Dermis blood vessel endothelial cell (primary cell): ENCODE measurements around the gene PGAM1. TPM values are rescaled to one million over a fixed set of nuclear protein-coding genes. Genes with fewer than 3 reads are reported as not detected.
"Not testable (repeated sequence)": the region's sequence is repeated elsewhere in the genome, so short reads cannot be mapped to it uniquely, and the experiment has no call there.

Source experiments
- DNase-seq: peaks from one replicate; pipeline ENCODE4 v3.0.0; 2010
- total RNA-seq: library from RNA; depleted of rRNA; stranded (reverse); fragments of >200 nt; gene quantifications from 2 replicates; pipeline ENCODE4 v1.2.3, GENCODE V29; 2014

PGAM1 gene
- total RNA-seq, 1 donor from 2014 or later: 218 TPM

DNA sequence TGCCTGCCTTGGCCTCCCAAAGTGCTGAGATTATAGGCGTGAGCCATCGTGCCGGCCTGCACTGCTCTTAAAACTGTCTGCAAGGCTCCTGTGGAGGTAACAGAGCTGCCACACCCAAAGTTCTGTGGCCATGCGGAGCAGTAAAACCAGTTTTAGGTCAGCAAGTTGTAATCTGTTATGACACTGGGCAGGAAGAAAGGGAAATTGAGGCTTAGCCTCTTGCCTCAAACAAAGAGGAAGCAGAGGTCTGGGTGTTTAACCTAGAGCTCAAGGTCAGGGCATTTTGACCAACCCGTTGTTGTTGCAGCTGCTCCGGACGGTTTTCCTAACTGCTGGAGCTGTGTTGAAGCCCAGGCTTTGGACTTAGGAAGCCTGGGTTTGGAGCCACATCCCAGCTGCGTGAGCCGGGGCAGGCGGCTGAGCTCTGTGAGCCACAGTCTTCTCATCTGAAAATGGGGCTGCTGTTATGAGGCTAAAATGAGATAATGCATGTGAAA, 17.4 kb upstream of the PGAM1 start:
- no peak for DNase-seq

DNA sequence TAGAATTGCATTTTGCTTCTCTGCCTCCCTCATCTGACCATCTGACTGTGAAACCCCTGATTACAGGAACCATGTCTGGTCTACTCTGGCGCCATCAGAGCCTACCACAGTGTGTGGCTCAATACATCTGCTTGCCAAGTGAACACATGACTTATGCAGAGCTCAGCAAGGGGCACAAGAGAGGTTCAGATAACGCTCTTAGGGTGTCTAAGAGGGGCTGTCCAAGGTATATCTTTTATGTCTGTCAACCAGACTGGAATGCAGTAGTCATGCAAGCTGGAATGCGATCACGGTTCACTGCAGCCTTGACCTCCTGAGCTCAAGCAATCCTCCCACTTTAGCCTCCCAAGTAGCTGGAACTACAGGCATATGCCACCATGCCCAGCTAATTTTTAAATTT, 14.6 kb upstream of the PGAM1 start:
- DNase-seq: no peak

DNA sequence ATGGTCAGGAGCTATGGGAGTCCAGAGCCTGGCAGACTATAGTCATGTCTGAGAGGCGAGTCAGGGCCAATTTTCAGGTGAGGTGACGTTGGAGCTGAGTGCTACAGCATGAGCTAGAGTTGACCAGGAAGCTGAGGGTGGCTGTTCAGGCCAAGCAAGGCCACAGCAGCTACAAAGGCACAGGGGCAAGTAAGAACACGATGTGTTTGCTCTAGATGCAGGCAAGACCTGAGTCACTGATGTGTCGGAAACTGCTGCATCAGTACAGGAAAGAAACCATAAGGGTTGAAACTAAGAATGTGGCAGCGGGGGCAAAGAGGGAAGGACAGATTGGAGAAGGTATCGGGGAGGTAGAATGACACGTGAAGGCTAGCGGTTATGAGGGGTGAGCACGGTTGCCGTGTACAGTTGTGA, 13.1 kb upstream of the PGAM1 start:
- peak; percentile 41 for DNase-seq

DNA sequence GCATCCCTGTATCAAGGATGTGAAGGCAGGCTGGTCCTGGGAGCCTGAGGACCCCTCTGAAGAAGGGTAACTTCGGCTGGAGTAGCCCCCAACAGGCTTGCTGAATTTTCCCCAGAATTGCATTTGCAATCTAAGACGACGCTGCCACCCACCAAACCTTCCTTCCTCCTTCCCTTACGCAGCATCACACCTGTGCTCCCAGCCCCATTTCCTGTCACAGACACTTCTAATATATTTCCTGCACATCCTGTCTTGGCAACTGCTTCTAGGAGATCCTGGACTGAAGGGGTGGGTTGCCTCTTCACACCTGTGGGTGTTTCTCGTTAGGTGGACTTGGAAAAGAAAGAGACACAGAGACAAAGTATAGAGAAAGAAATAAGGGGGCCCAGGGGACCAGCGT, 9.4 kb upstream of the PGAM1 start:
- no peak for DNase-seq

DNA sequence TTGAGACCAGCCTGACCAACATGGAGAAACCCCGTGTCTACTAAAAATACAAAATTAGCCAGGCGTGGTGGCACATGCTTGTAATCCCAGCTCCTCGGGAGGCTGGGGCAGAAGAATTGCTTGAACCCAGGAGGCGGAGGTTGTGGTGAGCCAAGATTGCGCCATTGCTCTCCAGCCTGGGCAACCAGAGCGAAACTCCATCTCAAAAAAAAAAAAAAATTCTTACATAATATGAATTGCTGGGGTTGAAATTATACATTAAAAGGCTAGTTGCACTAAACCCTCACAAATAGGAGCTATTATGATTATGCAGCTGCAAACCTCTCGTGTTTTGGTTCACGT, 2.3 kb upstream of the PGAM1 start:
- not testable (repeated sequence) for DNase-seq

DNA sequence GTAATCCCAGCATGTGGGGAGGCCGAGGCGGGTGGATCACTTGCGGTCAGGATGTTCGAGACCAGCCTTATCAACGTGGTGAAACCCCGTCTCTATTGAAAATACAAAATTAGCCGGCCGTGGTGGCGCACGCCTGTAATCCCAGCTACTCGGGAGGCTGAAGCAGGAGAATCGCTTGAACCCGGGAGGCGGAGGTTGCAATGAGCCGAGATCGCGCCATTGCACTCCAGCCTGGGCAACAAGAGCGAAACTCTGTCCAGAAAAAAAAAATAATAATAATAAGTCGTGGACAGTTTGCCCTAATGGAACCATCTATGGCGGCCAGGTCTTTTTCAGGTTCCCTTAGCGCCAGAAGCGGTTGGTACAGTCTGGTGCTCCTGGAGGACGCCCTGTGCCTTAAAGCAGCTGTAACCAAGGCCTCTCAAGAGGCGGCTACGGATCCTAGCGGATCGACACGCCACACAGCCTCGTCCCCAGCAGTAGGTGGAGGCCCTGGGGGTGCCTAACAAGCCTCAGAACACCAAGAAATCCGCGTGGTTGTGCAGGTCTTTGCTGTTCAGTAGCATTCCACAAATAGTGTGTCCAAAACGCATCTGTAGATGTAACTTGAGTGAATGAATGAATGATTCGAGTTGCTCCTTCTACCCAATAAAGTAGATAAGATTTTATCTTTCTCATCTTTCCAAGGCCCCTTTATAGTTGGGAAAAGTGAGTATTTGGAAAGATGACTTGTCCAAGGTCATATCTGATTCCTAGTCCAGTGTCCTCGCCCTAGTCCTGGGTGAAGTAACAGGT, 982 bp downstream of the PGAM1 start:
- peak; percentile 45 for DNase-seq

DNA sequence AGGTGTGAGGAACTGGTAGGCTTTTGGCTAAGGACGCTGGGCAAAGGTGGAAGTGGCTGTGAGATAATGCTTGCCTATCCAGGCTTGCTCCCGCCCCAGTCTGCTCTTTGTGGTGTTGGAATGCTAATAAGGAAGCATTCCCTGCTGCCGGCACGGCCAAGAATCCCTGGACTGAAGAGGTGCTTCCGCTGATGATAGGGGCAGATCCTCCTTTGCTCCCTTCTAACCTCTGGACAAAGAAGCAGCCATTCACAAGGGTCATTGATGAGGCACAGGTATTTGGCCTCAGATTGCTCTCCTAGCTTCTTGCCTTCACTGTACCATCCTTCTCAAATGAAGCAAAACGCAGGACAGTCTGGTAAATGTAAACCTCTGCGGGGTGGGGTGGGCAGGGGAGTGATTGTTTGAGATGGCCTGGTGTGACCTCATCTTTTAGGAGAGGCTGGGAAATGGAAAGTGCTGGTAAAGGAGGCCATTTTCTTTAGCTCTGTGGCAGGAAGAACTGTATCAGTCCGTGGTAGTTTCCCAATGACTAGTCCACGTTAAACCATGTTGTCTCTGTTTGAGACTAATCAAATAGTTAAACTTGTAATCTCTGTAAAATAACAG, 1.7 kb downstream of the PGAM1 start:
- peak; percentile 65 for DNase-seq

DNA sequence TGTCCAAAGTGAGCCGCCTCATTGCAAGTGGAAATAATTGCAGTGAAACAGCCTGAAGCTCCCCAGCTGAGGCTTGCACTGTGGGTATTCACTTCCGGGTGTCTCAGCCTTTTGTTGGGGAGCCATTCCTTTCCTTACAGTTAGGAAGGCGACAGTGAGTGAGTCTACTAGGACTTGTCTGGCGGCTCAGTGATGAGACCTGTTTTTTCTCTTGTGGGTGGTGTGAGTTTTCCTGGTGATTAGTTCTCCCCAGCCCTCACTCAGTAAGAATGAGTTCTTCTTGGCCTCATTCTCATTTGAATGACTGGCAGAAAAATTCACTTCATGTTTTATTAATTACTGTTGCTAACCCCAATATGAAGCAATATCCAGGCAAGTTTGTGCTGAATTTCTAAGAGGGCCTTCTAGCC, 2.6 kb downstream of the PGAM1 start:
- peak; percentile 25 for DNase-seq

DNA sequence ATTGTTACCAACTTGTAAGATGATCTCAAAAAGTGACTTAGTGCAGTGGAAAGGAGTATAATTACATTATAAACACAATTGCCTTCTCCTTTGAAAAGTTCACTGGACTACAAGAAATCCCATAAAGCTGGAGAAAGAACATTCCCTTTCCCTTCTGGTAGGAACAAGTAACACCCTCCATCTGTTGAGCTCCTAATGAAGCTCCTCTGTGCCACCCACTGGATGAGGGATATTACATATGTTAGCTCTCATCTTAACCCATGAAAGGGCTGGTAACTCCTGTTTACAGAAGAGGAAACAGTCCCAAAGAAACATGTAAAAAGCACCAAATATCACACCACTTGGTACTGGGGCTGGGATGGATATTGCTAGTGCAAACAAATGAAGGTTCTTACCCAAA, 8.1 kb downstream of the PGAM1 start:
- DNase-seq: no peak

DNA sequence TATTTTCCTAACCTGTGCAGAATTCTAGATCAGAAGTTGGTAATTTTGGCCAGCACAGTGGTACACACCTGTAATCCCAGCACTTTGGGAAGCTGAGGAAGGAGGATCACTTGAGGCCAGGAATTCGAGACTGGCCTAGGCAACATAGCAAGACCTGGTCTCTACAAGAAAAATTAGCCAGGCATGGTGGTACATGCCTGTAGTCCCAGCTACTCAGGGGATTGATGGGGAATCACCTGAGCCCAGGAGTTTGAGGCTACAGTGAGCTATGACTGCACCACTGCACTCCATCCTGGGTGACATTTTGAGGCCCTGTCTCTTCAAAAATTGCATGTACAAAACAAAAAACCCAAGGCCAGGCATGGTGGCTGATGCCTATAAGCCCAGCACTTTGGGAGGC, 8.6 kb downstream of the PGAM1 start:
- DNase-seq: no peak

DNA sequence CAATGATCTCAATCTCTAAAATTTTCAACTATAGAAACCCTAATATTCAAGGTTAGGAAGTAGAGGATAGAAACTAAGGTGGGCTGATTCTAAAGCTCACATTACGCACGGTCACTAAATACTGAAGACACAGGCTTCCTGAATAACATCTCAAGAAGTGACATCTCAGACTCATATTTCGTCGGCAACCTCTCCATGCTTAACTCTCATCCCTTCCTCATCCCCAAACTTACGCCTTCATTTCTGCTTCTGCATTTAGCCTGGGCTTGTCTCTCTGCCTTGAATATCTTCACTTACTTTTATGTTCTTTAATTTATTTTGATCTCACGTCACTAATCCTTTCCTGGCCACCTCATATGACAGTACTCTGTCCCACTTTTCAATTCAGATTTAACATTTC, 9.2 kb downstream of the PGAM1 start:
- no peak for DNase-seq

DNA sequence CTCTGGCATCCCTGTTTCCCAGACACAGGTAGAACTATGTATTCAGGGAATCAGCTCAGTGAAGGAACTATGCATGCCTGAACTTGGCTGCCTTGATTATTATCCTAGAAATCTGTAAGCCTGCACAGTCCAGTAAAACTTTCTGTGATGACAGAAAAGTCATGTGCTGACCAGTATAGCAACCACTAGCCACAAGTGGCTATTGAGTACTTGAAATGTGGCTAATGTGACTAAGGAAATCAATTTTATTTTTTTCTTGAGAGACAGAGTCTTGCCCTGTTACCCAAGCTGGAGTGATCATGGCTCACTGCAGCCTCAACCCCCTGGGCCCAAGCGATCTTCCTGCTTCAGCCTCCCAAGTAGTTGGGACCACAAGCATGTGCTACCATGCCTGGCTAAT, 16.3 kb downstream of the PGAM1 start:
- DNase-seq: no peak

DNA sequence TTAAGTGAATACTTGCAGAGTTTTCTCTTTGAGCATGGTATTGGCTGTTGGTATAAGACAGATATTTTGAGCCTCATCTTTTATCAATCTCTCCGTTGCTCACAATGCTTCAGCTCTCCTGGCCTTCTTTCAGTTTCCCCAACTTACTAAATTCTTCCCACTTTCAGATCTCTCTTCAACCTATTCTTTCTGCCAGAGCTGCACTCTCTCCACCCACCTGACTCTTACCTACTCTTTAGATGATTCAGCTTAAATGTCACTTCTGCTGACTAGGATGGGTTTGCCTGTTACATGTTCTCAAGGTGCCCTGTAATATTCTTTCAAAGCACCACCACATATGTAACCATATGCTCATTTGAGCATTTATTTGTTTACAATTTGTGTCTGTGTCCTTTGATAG, 18.2 kb downstream of the PGAM1 start:
- DNase-seq: no peak

DNA sequence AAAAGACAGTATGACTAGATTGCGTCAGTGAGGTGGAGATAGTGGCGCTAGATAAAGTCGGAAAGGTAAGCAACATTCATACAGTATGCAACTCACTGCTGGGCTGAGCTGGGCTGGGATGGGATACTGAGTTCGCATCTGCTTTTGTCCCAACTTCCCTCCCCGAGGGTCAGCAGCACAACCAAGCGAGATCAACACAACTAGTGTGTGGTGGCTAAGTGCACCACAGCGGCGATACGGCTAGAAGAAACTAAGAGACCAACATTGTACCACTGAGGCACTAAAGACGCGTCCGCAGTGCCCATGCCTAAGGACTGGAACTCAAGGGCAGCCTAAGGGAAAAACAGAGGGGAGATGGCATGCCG, 19.3 kb downstream of the PGAM1 start:
- DNase-seq: no peak

DNA sequence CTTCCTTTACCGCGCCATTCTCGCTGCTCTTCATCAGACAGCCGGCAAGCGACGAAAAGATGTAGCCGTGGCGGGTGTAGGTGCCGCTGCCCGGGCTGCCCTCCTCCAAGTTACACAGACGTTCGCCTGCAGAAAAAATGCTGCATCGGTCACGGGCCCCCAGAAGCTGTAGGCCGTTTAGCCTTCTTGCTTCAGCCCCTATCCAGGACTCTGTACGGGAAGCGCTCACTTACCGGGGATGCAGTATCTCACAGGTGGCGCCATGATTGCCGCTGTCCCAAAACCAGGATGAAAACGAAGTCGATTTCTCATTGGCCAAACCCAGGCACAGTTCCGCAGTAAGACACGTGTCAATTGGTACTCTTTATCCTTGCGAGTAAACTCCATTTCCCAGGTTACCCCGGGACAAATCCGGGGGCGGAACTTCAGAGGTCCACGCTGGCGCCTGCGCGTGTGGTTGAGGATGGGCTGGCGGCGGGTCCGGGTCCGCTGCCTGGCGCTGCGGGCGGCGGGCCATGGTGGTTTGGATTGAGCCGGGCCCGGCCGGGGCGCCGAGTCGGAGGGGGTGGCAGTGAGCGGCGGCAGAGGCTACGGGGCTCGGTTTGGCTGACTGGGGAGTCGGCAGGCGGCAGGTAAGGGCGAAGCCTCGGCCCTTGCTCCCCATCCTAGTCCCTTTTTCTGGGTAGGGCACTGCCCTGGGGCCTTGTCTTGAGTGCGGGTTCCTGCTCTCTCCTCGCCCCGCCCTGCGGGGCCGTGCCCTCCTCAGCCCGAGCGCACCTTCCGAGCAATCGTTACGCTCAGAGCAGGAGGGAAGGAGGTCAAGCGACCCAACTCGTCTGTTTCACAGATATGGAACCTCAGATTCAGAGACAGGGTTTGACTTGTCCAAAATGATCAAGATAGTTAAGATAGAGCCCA, 20.0 kb downstream of the PGAM1 start, which contains the start of the genes EXOSC1 and ZDHHC16:
Gene EXOSC1, minus strand, starts transcription at position 285 of the 918 bp plus-strand sequence. Its CDS starts 21 bp downstream, at position 264.
Gene ZDHHC16, plus strand, starts transcription at position 454 of the 918 bp plus-strand sequence. CDS start 5,501 bp downstream, outside the sequence.
- peak; percentile 97 for DNase-seq

DNA sequence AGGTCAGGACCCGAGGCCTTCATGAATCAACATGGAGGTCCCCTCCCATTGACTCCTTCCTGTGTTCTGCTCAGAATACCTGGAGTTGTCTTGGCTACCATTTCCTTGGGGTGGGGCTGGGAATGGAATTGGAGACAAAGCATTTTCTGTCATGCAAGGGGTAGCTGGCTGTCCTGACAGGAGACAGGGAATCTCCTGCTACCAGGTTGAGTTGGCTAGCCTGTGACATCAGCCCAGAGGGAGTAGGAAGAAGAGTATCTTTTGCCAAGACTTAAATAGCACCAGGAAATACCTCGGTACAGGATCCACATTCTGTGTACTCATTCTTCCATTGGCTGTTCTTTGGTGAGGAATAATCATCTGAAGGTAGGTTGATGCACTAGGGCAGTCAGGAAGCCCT, 24.8 kb downstream of the PGAM1 start:
- DNase-seq: peak; percentile 48

DNA sequence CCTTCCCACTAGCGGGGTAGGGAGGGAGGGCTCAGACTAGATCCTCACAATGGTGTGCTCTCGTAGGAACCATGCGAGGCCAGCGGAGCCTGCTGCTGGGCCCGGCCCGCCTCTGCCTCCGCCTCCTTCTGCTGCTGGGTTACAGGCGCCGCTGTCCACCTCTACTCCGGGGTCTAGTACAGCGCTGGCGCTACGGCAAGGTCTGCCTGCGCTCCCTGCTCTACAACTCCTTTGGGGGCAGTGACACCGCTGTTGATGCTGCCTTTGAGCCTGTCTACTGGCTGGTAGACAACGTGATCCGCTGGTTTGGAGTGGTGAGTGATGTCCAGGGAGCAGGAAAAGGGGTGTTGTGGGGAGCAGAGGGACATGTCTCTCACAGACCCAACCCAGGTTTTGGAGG, 25.6 kb downstream of the PGAM1 start:
- DNase-seq: no peak

DNA sequence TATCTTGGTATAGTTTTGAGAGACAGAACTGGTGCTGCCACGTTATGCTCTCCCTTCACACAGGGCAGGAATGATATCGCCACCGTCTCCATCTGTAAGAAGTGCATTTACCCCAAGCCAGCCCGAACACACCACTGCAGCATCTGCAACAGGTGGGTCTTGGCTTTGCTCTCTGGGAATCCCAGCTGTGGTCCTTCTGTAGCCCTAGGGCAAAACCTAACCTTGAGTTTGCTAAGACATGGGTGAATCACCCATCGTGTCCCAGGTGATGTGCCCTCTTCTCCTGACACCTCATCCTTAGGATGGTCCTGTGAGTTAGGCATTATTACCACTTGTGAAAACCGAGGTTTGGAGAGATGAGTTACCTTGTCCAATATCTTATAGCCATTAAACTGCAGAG, 26.4 kb downstream of the PGAM1 start:
- no peak for DNase-seq

DNA sequence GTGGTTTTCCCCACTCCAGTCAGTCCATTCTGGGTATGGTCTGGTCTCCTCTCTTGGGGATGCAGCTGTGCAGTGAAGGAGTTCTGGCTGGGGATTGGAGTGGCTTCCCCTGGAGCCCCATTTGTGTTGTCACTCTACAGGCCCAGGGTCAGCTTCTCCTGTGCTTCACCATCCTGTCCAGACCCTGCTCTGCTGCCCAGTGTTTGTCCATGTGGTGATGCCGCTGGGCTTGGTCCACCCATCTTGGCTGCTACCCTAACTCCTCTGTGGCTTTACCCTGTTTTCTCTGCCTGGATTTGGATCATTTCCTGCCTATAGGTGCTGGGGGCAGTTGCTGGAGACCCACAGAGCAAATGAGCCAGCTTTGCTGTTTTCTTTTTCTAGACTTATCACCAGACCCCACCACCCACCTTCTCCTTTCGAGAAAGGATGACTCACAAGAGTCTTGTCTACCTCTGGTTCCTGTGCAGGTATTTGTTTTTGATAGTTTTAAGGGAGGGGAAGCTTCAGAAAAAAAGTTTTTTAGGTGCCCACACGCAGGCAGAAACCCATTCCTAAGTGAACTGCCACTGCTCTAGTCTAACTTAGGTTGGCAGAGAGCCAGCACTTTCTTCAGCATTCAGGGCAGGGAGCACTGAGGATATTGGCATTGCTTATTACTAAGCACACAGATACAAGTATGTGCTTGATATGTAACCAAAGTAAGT, 28.5 kb downstream of the PGAM1 start:
- DNase-seq: peak; percentile 64

DNA sequence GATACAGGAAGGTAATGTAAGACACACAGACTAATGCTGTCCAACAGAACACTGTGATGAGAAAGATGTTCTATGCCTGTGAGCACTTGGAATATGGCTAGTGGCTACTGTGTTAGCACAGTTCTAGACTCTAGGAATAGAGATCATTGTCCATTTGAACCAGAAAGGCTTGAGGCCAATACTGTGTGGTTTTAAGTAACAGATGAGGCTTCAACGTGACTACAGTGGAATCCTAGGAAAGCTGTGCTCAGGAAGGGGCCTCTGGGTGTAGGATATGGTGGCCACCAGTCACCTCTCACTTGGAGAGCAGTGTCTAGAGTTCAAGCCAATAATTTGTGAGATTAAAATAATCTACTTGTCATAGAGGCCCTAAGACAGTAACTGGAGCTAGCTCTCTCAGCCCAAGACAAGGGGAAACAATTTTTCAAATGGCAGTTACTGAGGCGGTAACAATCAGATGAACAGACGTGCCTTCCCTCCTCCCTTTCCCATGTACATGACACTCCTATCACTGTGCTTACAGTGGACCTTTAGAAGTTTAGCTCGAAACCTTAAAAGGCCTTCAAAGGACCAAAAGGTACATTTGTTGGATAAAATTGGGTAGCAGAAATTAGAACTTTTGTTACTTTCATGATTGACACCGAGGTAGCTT, 30.2 kb downstream of the PGAM1 start:
- DNase-seq: no peak

DNA sequence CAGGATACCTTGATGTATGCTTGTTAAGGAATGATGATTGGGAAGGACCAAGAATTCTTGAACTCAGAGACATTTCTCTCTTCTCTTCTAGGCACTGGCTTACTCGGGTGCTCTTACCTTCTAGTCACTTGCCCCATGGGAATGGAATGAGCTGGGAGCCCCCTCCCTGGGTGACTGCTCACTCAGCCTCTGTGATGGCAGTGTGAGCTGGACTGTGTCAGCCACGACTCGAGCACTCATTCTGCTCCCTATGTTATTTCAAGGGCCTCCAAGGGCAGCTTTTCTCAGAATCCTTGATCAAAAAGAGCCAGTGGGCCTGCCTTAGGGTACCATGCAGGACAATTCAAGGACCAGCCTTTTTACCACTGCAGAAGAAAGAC, 30.7 kb downstream of the PGAM1 start:
- DNase-seq: no peak

DNA sequence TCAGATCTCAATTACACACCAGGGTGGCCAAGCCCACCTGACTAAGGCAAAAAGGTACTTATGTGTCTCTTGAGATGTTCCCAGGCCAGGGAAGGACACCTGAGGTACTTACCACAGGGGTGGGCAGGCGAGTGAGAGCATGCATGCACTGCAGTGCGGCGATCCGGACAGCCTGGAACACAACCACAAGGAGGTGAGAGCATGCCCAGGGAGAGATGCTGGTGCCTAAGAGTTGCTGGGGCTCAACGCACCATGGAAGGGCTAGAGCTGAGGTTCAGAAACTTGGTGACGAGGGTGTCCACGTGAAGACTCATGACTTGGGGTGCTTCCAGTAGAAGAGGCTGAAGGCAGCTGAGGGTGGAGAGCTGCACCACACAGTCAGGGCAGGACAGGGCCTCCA, 33.1 kb downstream of the PGAM1 start:
- DNase-seq: no peak
